SK-N-SH (cell line): ENCODE measurements around the gene ACSF3. TPM values are rescaled to one million over a fixed set of nuclear protein-coding genes. Genes with fewer than 3 reads are reported as not detected.
"Not testable (repeated sequence)": the region's sequence is repeated elsewhere in the genome, so short reads cannot be mapped to it uniquely, and the experiment has no call there.

Experiments used
- CTCF ChIA-PET: fragments of 300-600, 350-600 bp; formaldehyde crosslinking; extraction: SDS; loops from one replicate; lab custom pipeline; 2021; lab: Yijun Ruan, JAX
- POLR2A ChIA-PET: fragments of 350-600 bp; sonication (Branson Sonifier 250); formaldehyde crosslinking; extraction: SDS; loops from one replicate; lab custom pipeline; 2020; ENCODE audit warnings: antibody characterized with exemption, inconsistent platforms; lab: Yijun Ruan, JAX
- DNase-seq: peaks from one replicate; pipeline ENCODE4 v3.0.0; 2012
- H2AFZ ChIP-seq: fragments of 200-600 bp; sonication (generic); 2 replicates; pipeline ENCODE4 v1.8.1; 2016; ENCODE audit warnings: antibody characterized with exemption, mild to moderate bottlenecking, low read depth
- H3F3A ChIP-seq: fragments of 200-600 bp; sonication (generic); replicated peaks from 2 replicates; pipeline ENCODE3; 2016; ENCODE audit warnings: antibody characterized with exemption, mild to moderate bottlenecking; ENCODE audit not compliant: insufficient read depth
- H3K27ac ChIP-seq, 2 experiments: fragments of 200-500 bp in 1 of 2; fragments of 200-600 bp in 1 of 2; sonication (Bioruptor generic) in 1 of 2; sonication (generic), shearing (Covaris generic) in 1 of 2; 2 replicates each; pipeline versions ENCODE4 v1.5.1 to v1.6.1; 2014 to 2016; ENCODE audit warnings: low read depth in 2 of 2, inconsistent platforms in 1 of 2, low read length in 1 of 2, mild to moderate bottlenecking in 1 of 2, mixed read lengths in 1 of 2
- H3K27me3 ChIP-seq: fragments of 200-600 bp; sonication (generic), shearing (Covaris generic); 2 replicates; pipeline ENCODE4 v1.6.1; 2016; ENCODE audit warnings: mixed run types; ENCODE audit not compliant: insufficient read depth
- H3K36me3 ChIP-seq, 2 experiments: fragments of 200-500 bp in 1 of 2; fragments of 200-600 bp in 1 of 2; sonication (Bioruptor generic) in 1 of 2; sonication (generic) in 1 of 2; replicated peaks in 1 of 2; 2 replicates each; pipeline versions ENCODE3 to v1.5.1; 2014 to 2016; ENCODE audit warnings: low read length in 1 of 2, mild to moderate bottlenecking in 1 of 2; ENCODE audit not compliant: insufficient read depth in 2 of 2, control insufficient read depth in 1 of 2
- H3K4me1 ChIP-seq, 2 experiments: fragments of 200-500 bp in 1 of 2; fragments of 200-600 bp in 1 of 2; sonication (Bioruptor generic) in 1 of 2; sonication (generic), shearing (Covaris generic) in 1 of 2; 2 replicates each; pipeline versions ENCODE4 v1.5.1 to v1.6.1; 2014 to 2016; ENCODE audit warnings: low read depth in 1 of 2, low read length in 1 of 2, mixed run types in 1 of 2; ENCODE audit not compliant: insufficient read depth in 2 of 2, control insufficient read depth in 1 of 2
- H3K4me2 ChIP-seq: fragments of 200-600 bp; sonication (generic), shearing (Covaris generic); 2 replicates; pipeline ENCODE4 v1.6.1; 2017; ENCODE audit warnings: mixed run types
- H3K4me3 ChIP-seq, 2 experiments: fragments of 200-500 bp in 1 of 2; fragments of 200-600 bp in 1 of 2; sonication (Bioruptor generic) in 1 of 2; sonication (generic), shearing (Covaris generic) in 1 of 2; 2 replicates each; pipeline versions ENCODE4 v1.5.1 to v1.8.1; 2014 to 2016; ENCODE audit warnings: low read depth in 2 of 2, inconsistent platforms in 1 of 2, low read length in 1 of 2, mild to moderate bottlenecking in 1 of 2, mixed read lengths in 1 of 2, moderate library complexity in 1 of 2
- H3K79me2 ChIP-seq: fragments of 200-600 bp; sonication (generic); 2 replicates; pipeline ENCODE4 v1.8.1; 2017; ENCODE audit warnings: mild to moderate bottlenecking; ENCODE audit not compliant: insufficient read depth
- H3K9ac ChIP-seq: fragments of 200-600 bp; sonication (generic); 2 replicates; pipeline ENCODE4 v1.6.1; 2017; ENCODE audit warnings: mixed run types
- H3K9me2 ChIP-seq: fragments of 200-600 bp; sonication (generic); 2 replicates; pipeline ENCODE4 v1.6.1; 2017; ENCODE audit warnings: mixed run types
- H3K9me3 ChIP-seq: fragments of 200-600 bp; sonication (generic); 2 replicates; pipeline ENCODE4 v1.6.1; 2017; ENCODE audit warnings: mixed run types, mild to moderate bottlenecking, moderate library complexity
- H4K20me1 ChIP-seq: fragments of 200-600 bp; sonication (generic); 2 replicates; pipeline ENCODE4 v1.6.1; 2017; ENCODE audit warnings: mild to moderate bottlenecking, mixed run types; ENCODE audit not compliant: insufficient read depth
- CTCF ChIP-seq: fragments of 200-600 bp; sonication (generic); IDR thresholded peaks from 2 replicates; pipeline ENCODE4 v1.6.1; 2017; ENCODE audit warnings: antibody characterized with exemption, mild to moderate bottlenecking, moderate library complexity
- FOSL2 ChIP-seq: IDR thresholded peaks from 2 replicates; pipeline ENCODE4 v1.4.0; 2012; ENCODE audit warnings: low read depth, mild to moderate bottlenecking, moderate library complexity, borderline replicate concordance
- TEAD4 ChIP-seq: IDR thresholded peaks from 2 replicates; pipeline ENCODE4 v1.4.0; 2012; ENCODE audit warnings: mild to moderate bottlenecking, borderline replicate concordance; ENCODE audit not compliant: insufficient read depth
- WGBS: methylation state at CpG from one replicate; pipeline ENCODE4 v1.1.6; 2017; ENCODE audit warnings: low lambda C conversion rate; 5-methylcytosine and 5-hydroxymethylcytosine counted together
- polyA plus RNA-seq, 3 experiments: library from polyadenylated mRNA; depleted of rRNA; stranded (reverse); fragments of >200 nt; gene quantifications; 2 replicates each; pipeline ENCODE4 v1.2.3, GENCODE V29; 2012
- TF ChIP-seq, protein P1 (sequence below): fragments of 150-350 bp; IDR thresholded peaks from 2 replicates; pipeline ENCODE4 v1.6.1; 2017; ENCODE audit warnings: antibody characterized with exemption, low read length, low read depth, borderline replicate concordance

ACSF3 gene
- polyA plus RNA-seq, 1 of the 3 experiments (the other 2 are of a cell fraction), result 18.8 TPM

DNA sequence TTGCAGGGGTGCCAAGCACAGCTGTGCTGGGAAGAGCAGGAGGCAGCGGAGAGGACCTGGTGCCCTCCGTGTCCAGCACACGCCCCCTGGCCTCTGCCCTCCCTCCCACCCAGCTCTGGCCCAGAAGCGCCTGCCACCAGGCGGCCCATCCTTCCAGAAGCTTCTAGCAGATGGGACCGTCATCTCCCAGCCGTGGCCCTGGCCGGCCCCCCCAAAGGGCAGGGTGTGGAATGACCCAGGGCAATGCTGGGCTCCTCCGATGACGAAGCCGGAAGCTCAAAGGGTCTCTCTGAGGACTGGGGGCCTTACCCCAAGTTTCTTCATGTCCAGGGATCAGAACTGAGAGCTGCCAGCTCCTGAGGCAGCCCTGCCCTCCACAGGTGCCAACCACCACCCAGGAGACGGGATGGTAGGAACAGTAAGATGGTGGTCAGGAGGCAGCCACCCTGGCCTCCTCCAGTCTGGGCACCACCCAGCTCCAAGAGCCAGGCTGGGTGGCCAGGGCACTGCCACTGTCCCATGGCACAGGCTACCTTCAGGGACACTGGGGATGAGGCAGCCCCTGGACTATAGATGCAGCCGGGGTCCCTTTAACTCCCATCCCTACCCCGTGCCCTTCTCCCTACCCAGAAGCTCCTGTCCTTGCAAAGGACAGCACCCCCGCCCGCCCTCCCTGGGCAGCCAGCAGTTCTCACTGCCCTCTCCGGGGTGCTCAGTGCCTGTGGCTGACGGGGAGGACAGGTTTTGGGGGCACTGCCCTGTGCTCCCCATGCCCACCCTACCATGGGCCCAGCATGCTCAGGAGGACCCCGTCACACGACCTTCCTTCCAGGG, 71.4 kb downstream of the ACSF3 start:
- no peaks in the 10 kb centered on the region for H3K36me3 ChIP-seq
- TF ChIP-seq, protein P1, sequence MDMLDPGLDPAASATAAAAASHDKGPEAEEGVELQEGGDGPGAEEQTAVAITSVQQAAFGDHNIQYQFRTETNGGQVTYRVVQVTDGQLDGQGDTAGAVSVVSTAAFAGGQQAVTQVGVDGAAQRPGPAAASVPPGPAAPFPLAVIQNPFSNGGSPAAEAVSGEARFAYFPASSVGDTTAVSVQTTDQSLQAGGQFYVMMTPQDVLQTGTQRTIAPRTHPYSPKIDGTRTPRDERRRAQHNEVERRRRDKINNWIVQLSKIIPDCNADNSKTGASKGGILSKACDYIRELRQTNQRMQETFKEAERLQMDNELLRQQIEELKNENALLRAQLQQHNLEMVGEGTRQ, result no peak
- DNase-seq, result no peak
- H3K4me3 ChIP-seq, result no peak overlapping the region
- POLR2A ChIA-PET, result no interaction called here
- no peaks in the 10 kb centered on the region for H3K9me3 ChIP-seq
- no peak overlapping the region for H2AFZ ChIP-seq
- H3K9me2 ChIP-seq, result no peaks in the 10 kb centered on the region
- CTCF ChIA-PET, result interaction anchor here (0.8 to 2.1 kb wide), 9 partner anchors 9 to 428 kb away, joined by 4 to 9 read pairs (median 5); no protein-coding TSS in a partner anchor
- H3K9ac ChIP-seq, result no peak overlapping the region
- H3K27ac ChIP-seq, result no peak overlapping the region
- peaks cover 0 to 17% of the 10 kb centered on the region in 2 experiments; a peak in 1 of 4 replicates for H3K4me1 ChIP-seq
- no peaks in the 10 kb centered on the region for H3K79me2 ChIP-seq
- H3F3A ChIP-seq, result no peaks in the 10 kb centered on the region
- no peaks in the 10 kb centered on the region for H4K20me1 ChIP-seq
- 88% methylated on average over 10 of the region's 20 CpGs for whole genome bisulfite sequencing
- 0 out of 2 replicates have a peak, but pooled peaks cover 2% of the 10 kb centered on the region for H3K27me3 ChIP-seq
- no peak overlapping the region for H3K4me2 ChIP-seq

DNA sequence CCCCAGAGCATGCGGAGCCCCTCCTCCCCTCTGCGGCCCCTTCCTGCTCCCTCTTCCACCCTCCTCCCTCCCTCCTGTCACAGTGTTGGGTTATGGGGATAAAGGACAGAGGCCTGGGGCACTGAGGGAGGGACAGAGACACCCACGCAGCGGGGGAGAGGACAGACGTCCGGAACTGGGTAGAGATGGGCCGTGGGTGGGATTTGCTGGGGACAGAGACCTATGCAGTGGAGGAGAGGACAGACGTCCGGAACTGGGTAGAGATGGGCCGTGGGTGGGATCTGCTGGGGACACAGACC, 72.0 kb downstream of the ACSF3 start:
- WGBS, result 62% methylated on average over 9 of the region's 10 CpGs
- H3K4me3 ChIP-seq, H3K9me2 ChIP-seq, H3K9ac ChIP-seq, H3K79me2 ChIP-seq, DNase-seq, H3F3A ChIP-seq, H3K36me3 ChIP-seq, H4K20me1 ChIP-seq, H3K27ac ChIP-seq, H3K4me2 ChIP-seq, H3K27me3 ChIP-seq, H2AFZ ChIP-seq, H3K9me3 ChIP-seq, POLR2A ChIA-PET: not testable (repeated sequence)
- CTCF ChIA-PET, result interaction anchor here (1.2 to 1.6 kb wide), 2 partner anchors 218 to 428 kb away, joined by 5 to 9 read pairs; no protein-coding TSS in a partner anchor
- H3K4me1 ChIP-seq, result peaks cover 0 to 18% of the 10 kb centered on the region in 2 experiments; a peak in 1 of 4 replicates

DNA sequence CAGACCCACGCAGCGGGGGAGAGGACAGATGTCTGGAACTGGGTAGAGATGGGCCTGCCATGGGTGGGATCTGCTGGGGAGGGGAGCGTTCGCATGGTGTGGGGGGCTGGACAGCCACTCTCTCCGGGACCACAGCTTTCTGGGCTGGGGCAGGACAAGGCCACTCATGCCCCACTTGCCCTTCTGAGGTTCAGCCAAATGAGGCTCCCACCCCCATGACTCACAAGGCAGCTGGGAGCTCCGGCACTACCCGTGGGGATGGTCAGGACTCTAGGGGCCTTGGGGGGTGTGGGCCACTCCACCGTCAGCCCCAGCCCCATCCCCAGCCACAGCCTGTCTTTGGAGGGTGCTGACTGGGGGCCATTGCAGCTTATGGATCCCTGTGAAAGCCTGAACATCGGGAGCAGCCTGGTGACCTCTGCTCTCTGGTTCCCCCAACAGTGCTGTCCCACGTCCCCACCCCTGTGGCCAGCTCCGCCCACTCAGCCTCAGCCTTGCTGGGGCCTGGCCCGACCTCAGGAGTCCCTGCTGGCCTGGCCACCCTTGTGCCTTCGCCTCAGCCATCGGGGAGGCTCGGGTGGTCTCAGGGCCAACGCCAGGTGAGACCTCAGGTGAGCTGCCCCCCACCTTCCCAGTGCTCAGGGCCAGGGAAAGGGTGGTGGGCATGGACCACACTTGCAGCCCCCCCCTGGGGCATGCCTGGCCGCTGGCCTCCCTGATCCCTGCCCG, 73.2 kb downstream of the ACSF3 start:
- no peaks in the 10 kb centered on the region for H3K79me2 ChIP-seq
- 63% methylated on average over 4 of the region's 18 CpGs for WGBS
- CTCF ChIA-PET, result interaction anchor here (0.6 to 6.5 kb wide), 62 partner anchors 8 to 465 kb away, joined by 3 to 82 read pairs (median 4); partner anchors contain the start of genes APRT, GALNS, SLC22A31 and TRAPPC2L
- POLR2A ChIA-PET, result no interaction called here
- no peaks in the 10 kb centered on the region for H3K9me2 ChIP-seq
- peak overlapping the region; percentile 35; the same call in 1 of the 2 replicates for H3K4me2 ChIP-seq
- H3K9ac ChIP-seq, result no peak overlapping the region
- no peak overlapping the region for H3K27ac ChIP-seq
- no peaks in the 10 kb centered on the region for H3K9me3 ChIP-seq
- DNase-seq, result no peak
- H3K4me1 ChIP-seq, result peaks cover 0 to 26% of the 10 kb centered on the region in 2 experiments; a peak in 1 of 4 replicates
- H4K20me1 ChIP-seq, result 0 out of 2 replicates have a peak, but pooled peaks cover 2% of the 10 kb centered on the region
- no peaks in the 10 kb centered on the region for H3K36me3 ChIP-seq
- peak overlapping the region; percentile 4; the same call in 1 of the 2 replicates for H2AFZ ChIP-seq
- TF ChIP-seq TEAD4 (no peak), FOSL2 (no peak), CTCF (no peak)
- no peaks in the 10 kb centered on the region for H3F3A ChIP-seq
- H3K4me3 ChIP-seq, result peak overlapping the region in 1 of 2 experiments; percentile 32; a peak in 1 of 4 replicates
- H3K27me3 ChIP-seq, result peaks cover 15% of the 10 kb centered on the region; the same call in 1 of the 2 replicates
